ENCODE results near the gene ADGRF1. TPM values are rescaled to one million over a fixed set of nuclear protein-coding genes. Genes with fewer than 3 reads are reported as not detected.
A peak's percentile ranks its signal among the peaks of the same experiment; 100 is the strongest.
"Not testable (repeated sequence)": the region's sequence is repeated elsewhere in the genome, so short reads cannot be mapped to it uniquely, and the experiment has no call there.

The ADGRF1 gene
- total RNA-seq, 1 experiment from 2014 or later: 53.6 TPM

DNA sequence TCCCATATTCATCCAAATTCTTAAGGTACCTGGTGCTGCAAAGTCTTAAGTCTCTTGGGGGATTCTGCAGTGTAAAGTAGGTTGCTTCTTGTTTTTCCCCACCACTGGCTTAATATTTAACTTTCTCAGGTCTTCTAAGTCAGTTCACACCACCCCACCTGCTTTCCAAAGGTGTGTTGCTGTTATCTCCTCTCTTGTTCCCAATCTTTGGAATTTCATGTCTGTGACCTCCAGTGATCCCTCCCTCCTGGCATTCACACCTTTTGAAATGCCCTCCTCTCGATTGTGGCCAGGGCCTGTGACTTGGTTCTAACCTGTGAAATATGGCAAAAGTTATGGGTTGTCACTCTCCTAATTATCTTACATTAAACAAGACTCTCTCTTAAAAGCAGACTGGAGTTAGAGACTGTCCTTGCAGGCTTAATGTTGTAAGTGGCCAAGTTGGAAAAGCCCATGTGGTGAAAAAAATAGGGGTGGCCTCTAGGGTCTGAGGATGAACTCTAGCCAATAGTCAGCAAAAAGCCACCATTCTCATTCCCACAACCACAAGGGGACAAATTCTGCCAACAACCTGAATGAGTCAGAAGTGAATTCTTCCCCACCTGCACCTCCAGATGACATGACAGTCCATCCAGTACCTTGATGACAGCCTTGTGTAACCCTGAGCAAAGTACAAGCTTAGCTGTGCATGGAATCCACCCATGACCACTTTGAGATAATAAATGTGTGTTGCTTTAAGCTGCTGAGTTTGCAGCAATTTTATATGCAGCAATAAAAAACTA lies 45.1 kb downstream of the ADGRF1 start:
- in situ Hi-C loops (cut with HindIII; ENCODE audit: low pct_unique_long_range_greater_than_20kb, low sequenced_read_pairs): no loop called here
- no peak for DNase-seq (ENCODE audit: low read depth)

DNA sequence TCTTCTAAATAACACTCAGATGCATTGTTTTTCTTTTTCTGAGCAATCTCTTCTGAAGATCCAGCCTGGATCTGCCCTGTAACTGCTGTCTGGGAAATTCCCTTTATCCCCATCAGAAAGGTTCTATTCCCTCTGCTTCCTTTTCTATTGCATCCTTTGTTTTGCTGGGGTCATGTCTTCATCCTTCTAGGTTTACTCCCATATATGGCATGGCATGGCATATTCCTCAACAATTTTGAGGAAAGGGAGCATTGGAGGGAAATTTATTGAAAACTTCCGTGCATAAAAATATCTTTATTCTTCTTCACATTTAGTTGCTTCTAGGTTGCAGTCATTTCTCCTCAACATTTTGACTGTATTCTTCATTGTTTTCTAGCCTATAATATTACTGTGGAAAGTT lies 47.2 kb downstream of the ADGRF1 start:
- DNase-seq (ENCODE audit: low read depth): no peak
- in situ Hi-C loops (cut with HindIII; ENCODE audit: low pct_unique_long_range_greater_than_20kb, low sequenced_read_pairs): no loop called here

DNA sequence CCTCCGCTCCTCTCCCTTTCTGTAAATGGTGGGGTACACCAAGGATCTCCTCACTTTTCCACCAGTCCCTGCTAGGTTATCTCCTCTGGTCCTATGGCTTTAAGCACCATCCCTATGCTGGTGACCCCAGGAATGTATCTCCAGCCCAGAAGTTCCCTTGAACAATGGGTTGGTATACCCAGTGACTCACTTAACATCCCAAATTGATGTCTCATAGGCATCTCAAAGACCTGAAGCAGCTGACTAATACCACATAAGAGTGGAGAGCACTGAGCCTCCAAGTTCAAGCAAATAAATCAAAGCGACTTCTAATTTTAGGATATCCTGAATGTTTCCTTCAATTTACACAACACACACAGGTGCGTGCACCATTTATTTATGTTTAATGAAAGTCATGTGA lies 48.3 kb downstream of the ADGRF1 start:
- no peak for DNase-seq (ENCODE audit: low read depth)
- in situ Hi-C loops (cut with HindIII; ENCODE audit: low pct_unique_long_range_greater_than_20kb, low sequenced_read_pairs): no loop called here

DNA sequence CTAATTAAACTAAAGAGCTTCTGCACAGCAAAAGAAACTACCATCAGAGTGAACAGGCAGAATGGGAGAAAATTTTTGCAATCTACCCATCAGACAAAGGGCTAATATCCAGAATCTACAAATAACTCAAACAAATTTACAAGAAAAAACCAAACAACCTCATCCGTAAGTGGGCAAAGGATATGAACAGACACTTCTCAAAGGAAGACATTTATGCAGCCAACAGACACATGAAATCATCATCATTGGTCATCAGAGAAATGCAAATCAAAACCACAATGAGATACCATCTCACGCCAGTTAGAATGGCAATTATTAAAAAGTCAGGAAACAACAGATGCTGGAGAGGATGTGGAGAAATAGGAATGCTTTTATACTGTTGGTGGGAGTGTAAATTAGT lies 49.7 kb downstream of the ADGRF1 start:
- in situ Hi-C loops (cut with HindIII; ENCODE audit: low pct_unique_long_range_greater_than_20kb, low sequenced_read_pairs); DNase-seq (ENCODE audit: low read depth): not testable (repeated sequence)

DNA sequence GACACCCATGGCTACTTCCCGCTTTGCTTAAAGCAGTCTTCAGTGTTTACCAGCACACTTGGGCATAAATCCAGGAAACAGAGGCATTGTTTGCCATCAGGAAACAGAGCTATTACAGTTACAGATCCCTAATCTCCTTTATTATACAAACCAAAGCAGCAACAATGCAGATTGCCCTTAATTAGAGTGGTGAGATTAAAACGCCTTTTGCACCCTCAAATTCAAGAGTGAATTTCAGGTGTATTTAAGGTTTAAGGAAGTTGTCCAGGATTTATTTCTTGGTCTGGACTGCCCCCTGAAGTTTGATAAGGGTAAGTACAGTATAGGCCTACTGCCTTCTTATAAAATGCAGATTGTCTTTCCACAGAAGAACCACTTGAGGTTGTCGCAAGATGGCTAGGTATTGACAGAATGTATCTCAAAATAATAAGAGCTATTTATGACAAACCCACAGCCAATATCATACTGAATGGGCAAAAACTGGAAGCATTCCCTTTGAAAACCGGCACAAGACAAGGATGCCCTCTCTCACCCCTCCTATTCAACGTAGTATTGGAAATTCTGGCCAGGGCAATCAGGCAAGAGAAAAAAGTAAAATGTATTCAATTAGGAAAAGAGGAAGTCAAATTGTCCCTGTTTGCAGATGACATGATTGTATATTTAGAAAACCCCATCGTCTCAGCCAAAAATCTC lies 51.2 kb downstream of the ADGRF1 start:
- in situ Hi-C loops (cut with HindIII; ENCODE audit: low pct_unique_long_range_greater_than_20kb, low sequenced_read_pairs): not testable (repeated sequence)

DNA sequence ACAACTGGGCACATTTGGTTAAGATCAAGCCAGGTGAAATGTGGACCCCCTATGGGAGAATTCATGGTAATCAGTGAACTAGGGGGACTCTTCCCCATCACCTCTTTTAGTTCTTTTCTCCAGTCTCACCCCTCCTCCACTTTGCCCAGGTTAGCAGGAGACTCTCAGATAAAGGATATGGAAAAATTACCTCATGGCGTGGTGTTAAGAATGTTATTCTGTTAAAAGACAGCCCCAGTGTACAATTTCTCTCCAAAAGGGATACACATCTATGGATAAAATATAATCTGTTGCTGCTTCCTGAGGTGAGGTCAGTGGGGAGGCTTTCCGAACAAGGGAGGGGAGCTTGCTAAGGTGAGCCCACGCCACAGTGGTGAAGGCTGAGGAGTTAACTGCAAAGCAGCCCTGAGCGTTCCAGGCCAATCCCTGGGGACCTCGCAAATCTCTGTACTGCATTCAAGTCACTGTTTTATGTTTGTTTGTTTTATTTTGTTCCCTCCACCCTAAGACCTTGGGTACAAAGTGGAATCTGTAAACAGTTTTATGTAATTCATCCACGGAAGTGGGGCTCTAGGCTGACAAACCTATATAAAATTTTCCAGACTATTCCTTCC lies 52.0 kb downstream of the ADGRF1 start:
- no peak for DNase-seq (ENCODE audit: low read depth)
- in situ Hi-C loops (cut with HindIII; ENCODE audit: low pct_unique_long_range_greater_than_20kb, low sequenced_read_pairs): no loop called here

More for the DNA sequence above, 51.2 kb downstream of the ADGRF1 start:
- peak; percentile 39 for DNase-seq (ENCODE audit: low read depth)

DNA sequence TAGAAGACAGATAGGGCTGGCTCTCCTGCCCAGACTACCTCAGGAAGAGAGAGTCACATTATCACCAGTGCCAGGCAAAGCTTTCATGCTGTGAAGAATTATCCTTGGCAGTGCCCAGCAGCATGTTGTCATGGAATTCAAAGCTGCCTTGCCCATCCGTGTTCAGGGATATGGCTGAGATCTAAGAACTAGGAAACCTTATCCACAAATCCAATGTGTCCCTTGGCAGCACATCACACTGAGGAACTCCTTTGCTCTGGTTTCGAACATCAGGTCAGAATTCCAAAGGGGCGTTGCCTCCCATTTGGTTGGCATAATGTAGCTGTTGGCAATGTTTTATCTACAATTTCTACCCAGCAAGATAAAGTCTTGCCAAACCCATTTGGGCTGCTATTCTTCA lies 52.7 kb downstream of the ADGRF1 start:
- in situ Hi-C loops (cut with HindIII; ENCODE audit: low pct_unique_long_range_greater_than_20kb, low sequenced_read_pairs): no loop called here
- no peak for DNase-seq (ENCODE audit: low read depth)

DNA sequence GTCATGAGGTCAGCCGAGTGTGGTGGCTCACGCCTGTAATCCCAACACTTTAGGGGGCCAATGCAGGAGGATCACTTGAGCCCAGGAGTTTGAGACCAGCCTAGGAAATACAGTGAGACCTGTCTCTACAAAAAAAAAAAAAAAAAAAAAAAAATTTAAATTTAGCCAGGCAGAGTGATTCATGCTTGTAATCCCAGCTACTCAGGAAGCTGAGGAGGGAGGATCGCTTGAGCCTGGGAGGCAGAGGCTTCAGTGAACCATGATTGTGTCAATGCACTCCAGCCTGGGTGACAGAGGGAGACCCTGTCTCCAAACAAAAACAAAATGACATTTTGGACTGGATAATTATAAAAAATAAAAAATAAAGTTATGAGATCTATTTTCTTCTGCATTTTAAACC lies 56.2 kb downstream of the ADGRF1 start:
- in situ Hi-C loops (cut with HindIII; ENCODE audit: low pct_unique_long_range_greater_than_20kb, low sequenced_read_pairs): no loop called here
- no peak for DNase-seq (ENCODE audit: low read depth)

DNA sequence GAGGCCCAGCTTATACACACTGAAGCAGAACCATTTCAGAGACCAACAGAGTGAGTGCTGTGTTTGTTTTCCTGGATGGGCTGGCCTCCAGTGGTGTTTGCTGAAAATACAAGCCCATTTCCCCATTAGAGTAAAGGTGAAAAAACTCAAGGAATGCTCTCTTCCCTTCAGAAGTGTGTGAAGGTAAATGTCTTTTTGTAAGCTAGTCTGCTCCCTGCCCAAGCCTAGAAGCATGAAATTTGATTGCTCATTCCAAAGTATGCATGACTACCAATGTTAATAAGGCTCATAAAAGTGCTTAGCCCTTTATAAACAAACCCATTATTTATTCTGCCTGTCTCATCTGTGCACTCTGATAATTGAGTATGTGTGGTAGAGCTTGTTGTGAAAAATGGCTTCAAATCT lies 59.1 kb downstream of the ADGRF1 start:
- in situ Hi-C loops (cut with HindIII; ENCODE audit: low pct_unique_long_range_greater_than_20kb, low sequenced_read_pairs): no loop called here

DNA sequence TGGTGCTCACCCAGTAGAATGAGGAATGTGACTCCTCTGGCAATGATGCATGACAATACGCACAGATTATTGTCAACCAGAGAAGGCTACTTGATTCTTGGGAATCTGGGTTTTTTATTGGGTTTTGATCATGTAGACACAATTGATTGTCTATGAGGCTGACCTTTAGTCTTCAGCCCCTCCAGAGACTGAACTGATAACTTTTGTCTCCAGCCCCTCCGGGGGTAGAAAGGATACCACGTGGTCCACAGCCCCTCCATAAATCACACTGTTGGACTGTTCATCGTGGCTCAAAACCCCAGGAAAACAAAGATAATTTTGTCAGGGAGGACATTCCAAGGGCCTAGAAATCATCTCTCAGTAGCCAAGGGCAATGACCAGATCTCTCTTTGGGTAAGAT lies 62.9 kb downstream of the ADGRF1 start:
- DNase-seq (ENCODE audit: low read depth): peak; percentile 30
- in situ Hi-C loops (cut with HindIII; ENCODE audit: low pct_unique_long_range_greater_than_20kb, low sequenced_read_pairs): no loop called here

More for the DNA sequence above, 59.1 kb downstream of the ADGRF1 start:
- DNase-seq (ENCODE audit: low read depth): peak; percentile 77

DNA sequence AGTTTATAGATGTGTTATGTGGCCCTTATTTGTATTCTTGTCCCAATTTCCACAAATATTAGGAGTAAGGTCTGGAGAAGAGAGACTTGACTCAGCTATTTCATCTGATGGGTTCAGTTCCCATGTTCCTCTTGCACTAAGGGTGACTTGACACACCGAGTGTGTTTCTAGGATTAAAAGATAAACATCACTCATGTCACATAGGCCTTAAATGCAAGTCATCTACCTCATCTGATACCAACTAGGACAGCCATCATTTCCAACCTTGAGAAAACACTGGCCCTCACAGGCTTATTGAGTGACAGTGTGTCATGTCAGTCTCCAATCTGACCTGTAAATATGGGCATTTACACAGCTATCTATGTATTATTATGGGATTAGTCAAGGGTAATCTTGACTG lies 67.3 kb downstream of the ADGRF1 start:
- in situ Hi-C loops (cut with HindIII; ENCODE audit: low pct_unique_long_range_greater_than_20kb, low sequenced_read_pairs): no loop called here
- no peak for DNase-seq (ENCODE audit: low read depth)

DNA sequence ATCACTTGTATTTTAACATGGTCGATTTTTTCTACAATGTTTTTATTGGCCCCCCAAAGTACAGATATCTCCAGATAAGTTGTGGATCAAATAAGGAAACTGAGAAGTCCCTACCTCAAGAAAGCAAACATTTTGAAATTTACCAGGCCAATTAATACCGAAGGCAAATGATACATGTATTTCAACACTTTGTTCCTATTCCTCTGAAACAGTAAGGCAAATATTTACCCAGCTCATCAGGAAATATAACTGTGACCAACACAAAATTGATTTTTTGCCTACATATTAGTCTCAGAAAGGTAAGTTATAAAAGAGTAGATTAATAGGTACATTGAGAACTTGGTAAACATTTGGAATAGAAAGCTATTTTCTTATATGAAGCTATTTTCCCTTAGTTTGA lies 69.1 kb downstream of the ADGRF1 start:
- no peak for DNase-seq (ENCODE audit: low read depth)
- in situ Hi-C loops (cut with HindIII; ENCODE audit: low pct_unique_long_range_greater_than_20kb, low sequenced_read_pairs): no loop called here

DNA sequence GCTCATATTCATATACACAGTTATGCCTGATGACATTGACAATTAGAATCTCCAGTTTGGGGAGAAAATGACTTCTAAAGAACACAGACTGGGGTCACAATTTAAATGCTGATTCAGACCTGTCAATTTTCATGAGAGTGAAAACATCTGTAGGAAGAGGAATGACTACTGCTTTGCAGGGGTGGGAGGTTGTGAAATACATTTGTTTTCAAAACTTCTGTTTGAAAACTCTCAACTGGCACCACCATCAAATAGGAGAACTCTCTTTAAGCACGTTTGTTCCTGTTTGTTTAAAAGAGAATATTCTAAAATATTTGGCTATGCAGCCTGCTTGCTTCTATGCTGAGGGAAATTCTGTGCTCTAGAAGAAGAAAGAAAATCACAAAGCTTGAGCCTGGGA lies 69.6 kb downstream of the ADGRF1 start:
- no peak for DNase-seq (ENCODE audit: low read depth)
- in situ Hi-C loops (cut with HindIII; ENCODE audit: low pct_unique_long_range_greater_than_20kb, low sequenced_read_pairs): no loop called here

DNA sequence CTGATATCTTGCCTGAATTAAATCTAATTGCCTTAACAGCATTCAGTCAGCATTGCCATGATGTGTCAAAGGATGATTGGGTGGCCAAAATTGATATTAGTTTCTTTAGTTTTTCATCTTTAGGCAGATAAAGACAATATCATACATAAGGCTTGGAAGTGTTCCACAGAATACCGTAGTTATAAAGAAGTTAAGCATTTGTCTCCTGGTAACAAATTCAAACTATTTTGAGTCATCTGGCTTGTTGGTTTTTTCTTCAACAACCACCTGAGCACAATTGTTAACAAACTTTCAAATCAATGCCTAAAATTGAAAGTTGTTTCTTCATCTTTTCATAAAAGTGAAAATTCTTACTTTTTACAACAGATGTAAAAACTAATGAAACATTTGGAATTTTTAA lies 72.9 kb downstream of the ADGRF1 start:
- in situ Hi-C loops (cut with HindIII; ENCODE audit: low pct_unique_long_range_greater_than_20kb, low sequenced_read_pairs): no loop called here
- DNase-seq (ENCODE audit: low read depth): no peak

DNA sequence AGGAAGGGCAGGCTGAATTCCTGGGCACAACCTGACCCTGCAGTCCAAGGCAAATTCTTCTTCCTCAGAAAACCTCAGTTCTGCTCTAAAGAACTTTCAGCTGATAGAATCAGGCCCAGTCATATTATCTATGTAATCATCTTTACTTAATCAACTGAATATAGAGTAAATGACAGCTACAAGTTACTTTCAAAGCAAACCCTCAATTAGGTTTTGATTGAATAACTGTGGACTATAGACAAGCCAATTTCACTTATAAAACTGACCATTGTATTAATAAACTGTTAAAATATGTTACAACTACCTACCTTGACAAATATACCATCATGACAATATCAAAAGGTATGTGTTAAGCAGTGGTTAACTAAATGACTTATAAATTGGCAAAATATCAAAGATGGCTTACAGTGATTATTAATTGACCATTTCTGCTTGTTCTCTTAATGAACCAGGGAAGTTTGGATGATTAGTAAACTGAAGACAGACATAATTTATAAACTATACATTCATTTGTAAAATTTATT lies 74.2 kb downstream of the ADGRF1 start:
- in situ Hi-C loops (cut with HindIII; ENCODE audit: low pct_unique_long_range_greater_than_20kb, low sequenced_read_pairs): no loop called here
- no peak for DNase-seq (ENCODE audit: low read depth)

DNA sequence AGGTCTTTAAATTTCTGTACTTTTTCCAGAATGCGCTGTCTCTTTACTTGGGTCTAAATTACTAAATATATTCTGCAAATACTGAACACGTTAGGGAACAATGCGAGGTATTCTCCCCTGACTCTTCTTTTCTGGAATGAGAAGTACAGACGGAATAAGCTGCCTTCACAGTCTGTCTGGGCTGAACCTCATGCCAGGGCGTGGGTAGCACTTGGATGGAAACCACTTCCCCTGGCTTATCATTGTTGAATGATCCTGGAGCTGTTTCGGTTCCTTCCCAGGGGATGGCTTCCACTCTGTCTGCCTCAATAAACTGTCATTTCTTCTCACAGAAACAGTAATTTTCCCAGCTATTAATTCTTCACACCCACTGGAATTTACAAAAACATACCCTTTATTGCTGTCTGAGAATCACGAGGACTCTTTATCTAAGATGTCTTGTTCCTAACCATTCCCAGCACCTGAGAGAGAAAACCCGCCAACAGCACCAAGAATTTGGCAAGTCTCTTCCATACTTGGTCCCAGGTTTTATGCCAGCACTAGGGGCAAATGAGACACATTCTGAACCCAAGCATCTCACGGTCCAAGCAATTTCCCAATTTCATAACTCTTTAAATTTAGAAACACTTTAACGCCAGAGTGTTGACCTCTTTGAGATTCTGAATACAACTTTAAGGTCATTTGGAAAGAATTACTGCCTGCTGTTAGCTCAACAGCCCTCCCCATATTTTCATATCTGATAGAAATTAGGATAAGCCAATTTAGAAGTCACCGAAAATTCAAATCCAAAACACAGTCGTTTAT lies 77.2 kb downstream of the ADGRF1 start:
- DNase-seq (ENCODE audit: low read depth): no peak
- in situ Hi-C loops (cut with HindIII; ENCODE audit: low pct_unique_long_range_greater_than_20kb, low sequenced_read_pairs): no loop called here

DNA sequence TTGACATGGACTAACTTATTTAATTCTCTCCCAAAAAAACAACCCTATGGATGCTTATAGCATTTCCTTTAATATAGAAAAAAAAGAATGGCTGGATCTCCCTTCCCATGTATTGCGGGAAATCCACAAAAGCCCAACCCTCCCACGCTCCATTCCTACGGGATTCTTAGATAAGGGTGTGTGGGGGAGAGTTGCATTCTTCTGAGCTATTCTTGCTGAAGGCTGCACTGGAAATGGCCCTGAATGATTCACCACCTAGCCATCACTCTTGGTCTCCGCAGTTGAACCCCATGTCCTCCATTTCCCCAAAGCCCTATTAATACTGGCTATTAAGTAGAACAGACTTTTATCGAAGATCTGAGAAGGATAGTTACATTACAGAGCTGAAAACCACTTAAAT lies 78.5 kb downstream of the ADGRF1 start:
- DNase-seq (ENCODE audit: low read depth): no peak
- in situ Hi-C loops (cut with HindIII; ENCODE audit: low pct_unique_long_range_greater_than_20kb, low sequenced_read_pairs): no loop called here

DNA sequence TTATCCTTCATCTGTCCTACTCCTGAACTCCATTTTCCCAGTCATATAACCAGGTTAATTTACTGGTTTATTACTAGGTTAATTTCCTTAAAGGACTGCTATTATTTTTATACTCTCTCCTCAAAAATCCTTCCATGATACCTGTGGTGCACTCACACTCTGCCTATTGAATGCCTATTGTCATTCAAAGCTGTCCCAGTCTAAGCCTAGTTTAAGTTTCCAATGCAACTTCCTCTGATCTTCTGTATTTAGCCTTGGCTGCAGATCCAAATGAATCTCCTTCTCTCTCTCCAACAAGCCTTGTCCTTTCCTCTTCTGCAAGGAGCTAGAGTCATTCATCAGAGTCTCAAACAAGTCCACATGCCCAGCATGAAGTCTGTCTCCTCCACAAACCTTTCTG lies 79.1 kb downstream of the ADGRF1 start:
- in situ Hi-C loops (cut with HindIII; ENCODE audit: low pct_unique_long_range_greater_than_20kb, low sequenced_read_pairs): no loop called here

More for the DNA sequence above, 79.1 kb downstream of the ADGRF1 start:
- DNase-seq (ENCODE audit: low read depth): no peak
